Retinal pigment epithelial cell (primary cell): ENCODE results near the gene CIAO2B.
"Not testable (repeated sequence)": the region's sequence is repeated elsewhere in the genome, so short reads cannot be mapped to it uniquely, and the experiment has no call there.

ENCODE experiments used
- DNase-seq: peaks from one replicate; pipeline ENCODE4 v3.0.0-alpha.2; 2010; ENCODE audit warnings: low read depth
- H3K4me3 ChIP-seq: 2 replicates; pipeline ENCODE4 v1.5.1; 2011; ENCODE audit warnings: mild to moderate bottlenecking, low read length, control low read depth, moderate library complexity
- TF ChIP-seq, protein P1 (sequence below): conservative IDR thresholded peaks from 2 replicates; pipeline ENCODE4 v1.5.1; 2011; ENCODE audit warnings: low read depth, low read length, control low read depth, inconsistent platforms

CIAO2B gene

DNA sequence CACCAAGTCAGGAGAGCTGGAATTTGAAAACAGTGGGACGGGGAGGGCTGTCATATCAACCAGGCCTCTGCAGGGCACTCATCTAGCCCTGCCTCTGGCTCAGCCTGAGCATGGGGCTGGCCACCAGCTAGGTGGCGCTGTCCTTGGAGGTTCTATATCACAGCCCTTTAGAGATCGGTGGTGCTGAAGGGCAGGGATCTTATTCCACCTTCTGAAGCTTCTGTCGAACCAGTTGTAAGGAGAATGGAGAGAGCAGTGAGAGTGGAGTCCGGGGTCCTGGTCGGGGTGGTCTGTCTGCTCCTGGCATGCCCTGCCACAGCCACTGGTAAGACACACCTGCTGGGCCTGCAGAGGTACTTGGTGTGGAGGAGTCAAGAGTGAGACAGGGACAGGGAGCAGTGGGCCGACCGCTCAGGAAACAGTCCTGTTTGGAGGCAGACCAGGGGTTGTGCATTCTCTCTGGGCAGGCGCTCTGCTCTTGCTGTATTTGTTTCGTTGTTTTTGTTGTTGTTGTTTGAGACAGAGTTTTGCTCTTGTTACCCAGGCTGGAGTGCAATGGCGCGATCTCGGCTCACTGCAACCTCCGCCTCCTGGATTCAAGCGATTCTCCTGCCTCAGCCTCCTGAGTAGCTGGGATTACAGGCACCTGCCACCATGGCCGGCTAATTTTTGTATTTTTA, 27.0 kb upstream of the CIAO2B start, which contains the start of gene CES3:
TSS of gene CES3 (plus strand) at position 202 of the 680 bp plus-strand sequence. CDS start at position 244, 42 bp downstream.
- no peak within 1 kb of the TSS for H3K4me3 ChIP-seq
- TF ChIP-seq, protein P1, sequence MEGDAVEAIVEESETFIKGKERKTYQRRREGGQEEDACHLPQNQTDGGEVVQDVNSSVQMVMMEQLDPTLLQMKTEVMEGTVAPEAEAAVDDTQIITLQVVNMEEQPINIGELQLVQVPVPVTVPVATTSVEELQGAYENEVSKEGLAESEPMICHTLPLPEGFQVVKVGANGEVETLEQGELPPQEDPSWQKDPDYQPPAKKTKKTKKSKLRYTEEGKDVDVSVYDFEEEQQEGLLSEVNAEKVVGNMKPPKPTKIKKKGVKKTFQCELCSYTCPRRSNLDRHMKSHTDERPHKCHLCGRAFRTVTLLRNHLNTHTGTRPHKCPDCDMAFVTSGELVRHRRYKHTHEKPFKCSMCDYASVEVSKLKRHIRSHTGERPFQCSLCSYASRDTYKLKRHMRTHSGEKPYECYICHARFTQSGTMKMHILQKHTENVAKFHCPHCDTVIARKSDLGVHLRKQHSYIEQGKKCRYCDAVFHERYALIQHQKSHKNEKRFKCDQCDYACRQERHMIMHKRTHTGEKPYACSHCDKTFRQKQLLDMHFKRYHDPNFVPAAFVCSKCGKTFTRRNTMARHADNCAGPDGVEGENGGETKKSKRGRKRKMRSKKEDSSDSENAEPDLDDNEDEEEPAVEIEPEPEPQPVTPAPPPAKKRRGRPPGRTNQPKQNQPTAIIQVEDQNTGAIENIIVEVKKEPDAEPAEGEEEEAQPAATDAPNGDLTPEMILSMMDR, result peak; percentile 92
- no peak for DNase-seq

DNA sequence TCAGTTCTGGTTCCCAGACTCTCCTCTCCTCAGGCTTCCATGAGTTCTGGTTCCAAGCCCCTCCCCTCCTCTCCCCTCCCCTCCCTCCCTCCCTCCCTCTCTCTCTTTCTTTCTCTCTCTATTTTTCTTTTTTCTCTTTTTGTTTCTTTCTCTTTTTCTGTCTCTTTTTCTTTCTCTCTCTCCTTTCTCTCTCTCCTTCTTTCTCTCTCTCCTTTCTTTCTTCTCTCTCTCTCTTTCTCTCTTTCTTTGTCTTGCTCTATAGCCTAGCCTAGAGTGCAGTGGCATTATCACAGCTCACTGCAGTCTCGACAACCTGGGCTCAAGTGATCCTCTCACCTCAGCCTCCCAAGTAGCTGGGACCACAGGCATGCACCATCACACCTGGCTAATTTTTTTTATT, 26.1 kb upstream of the CIAO2B start:
- DNase-seq, result no peak
- TF ChIP-seq, protein P1, result no peak
- H3K4me3 ChIP-seq, result no peak overlapping the region

DNA sequence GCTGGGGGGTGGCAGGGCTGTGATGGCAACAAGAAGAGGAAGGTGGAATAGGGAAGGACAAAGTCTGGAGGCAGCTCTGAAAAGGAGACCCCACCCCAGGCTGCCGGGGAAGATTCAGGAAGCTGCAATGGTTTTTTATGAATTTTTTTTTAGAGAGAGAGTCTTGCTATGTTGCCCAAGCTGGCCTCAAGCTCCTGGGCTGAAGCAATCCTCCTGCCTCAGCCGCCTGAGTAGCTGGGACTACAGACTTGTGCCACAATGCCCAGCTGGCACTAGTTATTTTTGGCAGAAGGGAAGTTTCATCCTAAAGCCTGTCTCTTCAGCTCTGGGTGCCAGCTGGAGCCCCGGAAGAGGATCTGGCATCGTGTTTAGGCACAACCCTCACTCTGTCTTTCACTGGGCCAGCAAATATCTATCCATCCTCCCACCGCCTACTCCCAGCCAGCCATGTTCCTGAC, 25.5 kb upstream of the CIAO2B start:
- H3K4me3 ChIP-seq, result no peak overlapping the region
- DNase-seq, result no peak
- TF ChIP-seq, protein P1, result no peak

DNA sequence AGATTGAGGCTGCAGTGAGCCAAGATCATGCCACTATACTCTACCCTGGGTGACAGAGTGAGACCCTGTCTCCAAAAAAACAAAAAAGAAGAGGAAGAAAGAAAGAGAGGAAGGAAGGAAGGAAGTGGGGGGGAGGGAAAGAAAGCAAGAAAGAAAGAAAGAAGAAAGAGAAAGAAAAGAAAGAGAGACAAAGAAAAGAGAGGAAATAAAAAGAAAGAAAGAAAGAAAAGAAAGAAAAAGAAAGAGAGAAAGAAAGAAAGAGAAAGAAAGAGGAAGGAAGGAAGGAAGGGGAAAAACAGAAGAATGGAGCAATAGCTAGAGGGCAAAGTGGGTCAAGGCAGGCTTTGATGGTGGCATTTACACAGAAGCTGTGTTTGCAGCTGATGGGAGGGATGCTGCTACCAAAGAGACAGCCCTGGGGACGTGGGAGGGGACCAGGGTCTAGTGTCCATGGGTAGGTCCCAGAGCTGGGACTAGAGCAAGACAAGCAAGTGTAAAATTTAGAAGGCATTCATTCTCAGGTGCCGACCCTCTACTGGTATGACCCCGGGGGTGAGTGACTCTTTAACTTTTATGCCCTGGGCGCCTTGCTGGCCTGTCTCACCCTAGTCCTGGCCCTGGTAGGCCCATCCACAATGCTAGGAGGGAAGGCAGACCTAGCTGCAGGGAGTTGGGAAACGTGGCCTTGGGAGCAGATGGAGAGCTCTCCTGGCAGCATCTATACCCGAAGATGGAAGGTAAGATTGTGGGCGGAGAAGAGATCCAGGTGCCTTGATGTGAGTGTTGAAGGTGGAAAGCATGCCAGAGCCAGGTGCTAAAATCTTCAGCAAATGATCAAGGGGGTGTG, 24.9 kb upstream of the CIAO2B start:
- no peak overlapping the region for H3K4me3 ChIP-seq
- DNase-seq, result no peak
- TF ChIP-seq, protein P1, result no peak

DNA sequence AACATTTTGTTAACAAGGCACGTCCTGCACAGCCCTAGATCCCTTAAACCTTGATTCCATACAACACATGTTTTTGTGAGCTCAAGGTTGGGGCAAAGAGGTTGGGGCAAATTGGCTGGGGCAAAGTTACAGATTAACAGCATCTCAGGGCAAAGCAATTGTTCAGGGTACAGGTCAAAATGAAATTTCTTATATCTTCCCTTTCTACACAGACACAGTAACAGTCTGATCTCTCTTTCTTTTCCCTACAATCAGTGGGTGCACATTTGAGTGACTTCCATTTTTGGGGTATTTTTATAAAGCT, 21.9 kb upstream of the CIAO2B start:
- not testable (repeated sequence) for DNase-seq, H3K4me3 ChIP-seq

DNA sequence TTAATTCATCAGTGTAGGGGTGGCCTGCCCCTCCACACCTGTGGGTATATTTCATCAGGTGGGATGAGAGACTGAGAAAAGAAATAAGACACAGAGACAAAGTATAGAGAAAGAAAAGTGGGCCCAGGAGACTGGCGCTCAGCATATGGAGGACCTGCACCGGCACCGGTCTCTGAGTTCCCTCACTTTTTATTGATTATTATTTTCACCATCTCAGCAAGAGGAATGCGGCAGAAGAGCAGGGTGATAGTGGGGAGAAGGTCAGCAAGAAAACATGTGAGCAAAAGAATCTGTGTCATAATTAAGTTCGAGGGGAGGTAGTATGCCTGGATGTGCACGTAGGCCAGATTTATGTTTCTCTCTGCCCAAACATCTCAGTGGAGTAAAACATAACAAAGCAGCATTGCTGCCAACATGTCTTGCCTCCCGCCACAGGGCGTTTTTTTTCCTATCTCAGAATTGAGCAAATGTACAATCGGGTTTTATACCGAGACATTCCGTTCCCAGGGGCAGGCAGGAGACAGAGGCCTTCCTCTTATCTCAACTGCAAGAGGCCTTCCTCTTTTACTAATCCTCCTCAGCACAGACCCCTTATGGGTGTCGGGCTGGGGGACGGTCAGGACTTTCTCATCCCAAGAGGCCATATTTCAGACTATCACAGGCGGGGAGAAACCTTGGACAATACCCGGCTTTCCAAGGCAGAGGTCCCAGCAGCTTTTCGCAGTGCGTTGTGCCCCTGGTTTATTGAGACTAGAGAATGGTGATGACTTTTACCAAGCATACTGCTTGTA, 21.4 kb upstream of the CIAO2B start:
- not testable (repeated sequence) for DNase-seq, H3K4me3 ChIP-seq

DNA sequence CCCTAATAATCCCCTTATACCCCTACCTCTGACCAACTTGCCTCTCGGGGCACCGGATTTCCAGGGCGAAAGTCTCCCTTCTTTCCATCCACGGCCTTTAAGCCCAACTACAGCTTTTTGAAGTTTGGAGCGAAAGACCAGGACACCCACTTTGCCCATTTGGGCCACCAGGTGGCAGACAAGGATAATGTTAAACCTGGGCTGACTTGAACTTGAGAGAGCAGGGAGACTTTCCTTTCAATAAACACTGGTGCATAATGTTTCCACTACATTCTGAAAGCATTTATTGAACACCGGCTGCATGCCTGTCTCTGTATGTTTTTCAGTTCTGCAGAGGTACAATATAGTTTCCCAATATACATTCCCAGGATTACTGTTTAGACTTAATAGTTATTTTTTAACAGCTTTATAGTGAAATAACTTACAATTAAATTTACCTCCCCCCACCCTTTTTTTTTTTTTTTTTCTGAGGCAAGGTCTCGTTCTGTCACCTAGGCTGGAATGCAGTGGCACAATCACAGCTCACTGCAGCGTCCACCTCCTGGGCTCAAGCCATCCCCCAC, 20.0 kb upstream of the CIAO2B start:
- DNase-seq, result no peak
- TF ChIP-seq, protein P1, result peak; percentile 88
- no peak overlapping the region for H3K4me3 ChIP-seq
